HepG2 (cell line): ENCODE data around the gene DPP6. TPM values are rescaled to one million over a fixed set of nuclear protein-coding genes. Genes with fewer than 3 reads are reported as not detected.
A peak's percentile ranks its signal among the peaks of the same experiment; 100 is the strongest.

Experiments
- MXD4 ChIP-seq: IDR thresholded peaks from 2 replicates; pipeline ENCODE4 v1.6.1; 2016; ENCODE audit warnings: mild to moderate bottlenecking, missing biosample characterization, missing genetic modification reagents
- MYC ChIP-seq: sonication (generic); formaldehyde crosslinking; IDR thresholded peaks from 2 replicates; pipeline ENCODE4 v1.9.0; 2021; ENCODE audit warnings: missing genetic modification reagents, borderline replicate concordance
- RBFOX2 ChIP-seq: fragments of 200-400 bp; formaldehyde crosslinking; IDR thresholded peaks from 2 replicates; pipeline ENCODE4 v1.6.1; 2017; ENCODE audit warnings: low read depth, mild to moderate bottlenecking, low read length
- TCF12 ChIP-seq, 2 experiments: fragments of 450-650 bp in 1 of 2; sonication (generic) in 1 of 2; formaldehyde crosslinking in 1 of 2; IDR thresholded peaks; 2 replicates each; pipeline versions ENCODE4 v1.6.1 to v1.8.0; 2017 to 2022; ENCODE audit warnings: antibody characterized with exemption in 1 of 2, mild to moderate bottlenecking in 1 of 2, missing genetic modification reagents in 1 of 2, moderate library complexity in 1 of 2
- ZNF354B ChIP-seq: sonication (generic); formaldehyde crosslinking; IDR thresholded peaks from 2 replicates; pipeline ENCODE4 v1.8.0; 2022; ENCODE audit warnings: mild to moderate bottlenecking, missing genetic modification reagents
- ZNF572 ChIP-seq: sonication (generic); formaldehyde crosslinking; IDR thresholded peaks from 2 replicates; pipeline ENCODE4 v1.5.1; 2020; ENCODE audit warnings: mild to moderate bottlenecking, missing genetic modification reagents
- ZNF672 ChIP-seq: sonication (generic); formaldehyde crosslinking; IDR thresholded peaks from 2 replicates; pipeline ENCODE4 v1.8.1; 2022; ENCODE audit warnings: missing genetic modification reagents
- ZNF720 ChIP-seq: sonication (generic); formaldehyde crosslinking; IDR thresholded peaks from 2 replicates; pipeline ENCODE4 v1.4.0; 2020; ENCODE audit warnings: missing genetic modification reagents
- polyA plus RNA-seq, 8 experiments: library from polyadenylated mRNA; depleted of rRNA in 3 of 8; stranded (reverse) in 7 of 8; unstranded in 1 of 8; fragments of >200 nt; fragmentation: Illumina TruSeq in 4 of 8; extraction: Trizol in 4 of 8; gene quantifications; 2 replicates each; pipeline versions ENCODE4 v1.2.1 to v1.2.3, GENCODE V29; 2011 to 2016; ENCODE audit warnings: low read depth in 4 of 8, missing spikeins in 1 of 8, mixed read lengths in 1 of 8; ENCODE audit not compliant: insufficient read depth in 1 of 8
- total RNA-seq, 5 experiments: library from RNA; depleted of rRNA; stranded (reverse); fragments of >200 nt; fragmentation: Illumina TruSeq; extraction: Trizol; gene quantifications; 2 replicates each; pipeline ENCODE4 v1.2.3, GENCODE V29; 2016; ENCODE audit warnings: low read depth in 1 of 5
- TF ChIP-seq, protein P1 (sequence below): sonication (generic); formaldehyde crosslinking; IDR thresholded peaks from 2 replicates; pipeline ENCODE4 v1.8.1; 2023; ENCODE audit warnings: mild to moderate bottlenecking, moderate library complexity, missing genetic modification reagents
- TF ChIP-seq, protein P2 (sequence below): sonication (generic); formaldehyde crosslinking; IDR thresholded peaks from 2 replicates; pipeline ENCODE4 v1.4.0; 2020; ENCODE audit warnings: missing genetic modification reagents, borderline replicate concordance
- TF ChIP-seq, protein P3 (sequence below): sonication (generic); formaldehyde crosslinking; IDR thresholded peaks from 2 replicates; pipeline ENCODE4 v1.9.0; 2021; ENCODE audit warnings: missing genetic modification reagents, borderline replicate concordance
- TF ChIP-seq, protein P4 (sequence below): sonication (generic); formaldehyde crosslinking; IDR thresholded peaks from 2 replicates; pipeline ENCODE4 v1.4.0; 2020; ENCODE audit warnings: missing genetic modification reagents
- TF ChIP-seq, protein P5 (sequence below): sonication (generic); formaldehyde crosslinking; IDR thresholded peaks from 2 replicates; pipeline ENCODE4 v1.5.1; 2020; ENCODE audit warnings: mild to moderate bottlenecking, moderate library complexity, missing genetic modification reagents
- TF ChIP-seq, protein P6 (sequence below): sonication (generic); formaldehyde crosslinking; IDR thresholded peaks from 2 replicates; pipeline ENCODE4 v1.4.0; 2020; ENCODE audit warnings: low read depth, missing genetic modification reagents

Gene DPP6
- total and polyA plus RNA-seq, 2 of the 13 experiments (the other 11 are each of a cell fraction or from before 2014, with no cell fraction given), result not detected

DNA sequence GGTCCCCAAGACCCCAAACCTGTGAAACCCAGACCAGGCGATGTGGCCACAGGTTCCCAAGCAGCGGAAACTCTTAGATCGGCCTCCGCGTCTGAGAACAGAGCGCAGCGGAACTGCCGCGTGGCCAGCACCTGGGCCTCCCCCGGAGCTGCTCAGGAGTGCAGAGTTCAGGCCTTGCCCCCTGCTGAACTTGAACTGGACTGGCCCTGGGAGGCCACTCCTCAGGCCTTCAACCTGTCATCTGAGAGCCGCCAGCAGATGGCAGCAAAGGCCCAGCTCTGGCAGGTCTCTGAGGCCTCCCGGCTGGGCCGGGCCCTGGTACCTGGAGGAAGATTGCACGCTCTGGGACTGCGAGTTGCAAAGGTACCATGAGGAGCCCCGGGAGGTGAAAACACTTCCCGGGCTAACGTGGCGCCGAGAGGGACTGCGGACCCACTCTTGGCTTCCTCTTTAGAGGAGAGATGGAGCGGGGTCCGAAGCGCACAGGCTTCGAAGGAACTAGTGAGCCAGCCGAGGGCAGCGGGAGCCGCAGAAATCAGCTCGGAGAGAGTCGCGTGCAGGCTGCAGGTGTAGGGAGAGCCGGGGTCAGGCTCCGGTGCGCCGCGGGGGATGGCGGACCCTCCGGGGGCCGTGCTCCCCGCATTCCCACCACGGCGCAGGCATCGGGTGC, 861.6 kb downstream of the DPP6 start (continued):
- TF ChIP-seq, protein P1, sequence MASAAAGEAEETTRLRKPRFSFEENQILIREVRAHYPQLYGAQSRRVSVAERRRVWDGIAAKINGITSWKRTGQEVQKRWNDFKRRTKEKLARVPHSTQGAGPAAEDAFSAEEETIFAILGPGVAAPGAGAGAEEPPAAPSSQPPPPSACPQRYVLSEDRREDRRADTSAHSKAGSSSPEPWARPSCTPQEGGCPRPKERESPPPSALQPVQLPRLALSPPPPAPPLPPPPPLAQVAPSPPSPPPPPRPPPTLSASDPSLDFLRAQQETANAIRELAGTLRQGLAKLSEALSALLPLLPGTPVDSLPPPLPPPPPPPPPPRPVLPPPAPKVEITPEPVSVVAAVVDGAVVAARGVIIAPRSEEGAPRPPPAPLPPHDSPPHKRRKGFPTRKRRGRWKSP (CRISPR knock-in tag), result peak; percentile 69; the same call in 1 of the 2 replicates
- TF ChIP-seq MYC (CRISPR knock-in tag), result peak; percentile 93
- TF ChIP-seq, protein P2, sequence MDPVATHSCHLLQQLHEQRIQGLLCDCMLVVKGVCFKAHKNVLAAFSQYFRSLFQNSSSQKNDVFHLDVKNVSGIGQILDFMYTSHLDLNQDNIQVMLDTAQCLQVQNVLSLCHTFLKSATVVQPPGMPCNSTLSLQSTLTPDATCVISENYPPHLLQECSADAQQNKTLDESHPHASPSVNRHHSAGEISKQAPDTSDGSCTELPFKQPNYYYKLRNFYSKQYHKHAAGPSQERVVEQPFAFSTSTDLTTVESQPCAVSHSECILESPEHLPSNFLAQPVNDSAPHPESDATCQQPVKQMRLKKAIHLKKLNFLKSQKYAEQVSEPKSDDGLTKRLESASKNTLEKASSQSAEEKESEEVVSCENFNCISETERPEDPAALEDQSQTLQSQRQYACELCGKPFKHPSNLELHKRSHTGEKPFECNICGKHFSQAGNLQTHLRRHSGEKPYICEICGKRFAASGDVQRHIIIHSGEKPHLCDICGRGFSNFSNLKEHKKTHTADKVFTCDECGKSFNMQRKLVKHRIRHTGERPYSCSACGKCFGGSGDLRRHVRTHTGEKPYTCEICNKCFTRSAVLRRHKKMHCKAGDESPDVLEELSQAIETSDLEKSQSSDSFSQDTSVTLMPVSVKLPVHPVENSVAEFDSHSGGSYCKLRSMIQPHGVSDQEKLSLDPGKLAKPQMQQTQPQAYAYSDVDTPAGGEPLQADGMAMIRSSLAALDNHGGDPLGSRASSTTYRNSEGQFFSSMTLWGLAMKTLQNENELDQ (CRISPR knock-in tag), result no peak
- TF ChIP-seq MXD4, result peak; percentile 80
- no peak for TF ChIP-seq ZNF672 (CRISPR knock-in tag)
- no peak for TF ChIP-seq ZNF572 (CRISPR knock-in tag)
- TF ChIP-seq, protein P3, sequence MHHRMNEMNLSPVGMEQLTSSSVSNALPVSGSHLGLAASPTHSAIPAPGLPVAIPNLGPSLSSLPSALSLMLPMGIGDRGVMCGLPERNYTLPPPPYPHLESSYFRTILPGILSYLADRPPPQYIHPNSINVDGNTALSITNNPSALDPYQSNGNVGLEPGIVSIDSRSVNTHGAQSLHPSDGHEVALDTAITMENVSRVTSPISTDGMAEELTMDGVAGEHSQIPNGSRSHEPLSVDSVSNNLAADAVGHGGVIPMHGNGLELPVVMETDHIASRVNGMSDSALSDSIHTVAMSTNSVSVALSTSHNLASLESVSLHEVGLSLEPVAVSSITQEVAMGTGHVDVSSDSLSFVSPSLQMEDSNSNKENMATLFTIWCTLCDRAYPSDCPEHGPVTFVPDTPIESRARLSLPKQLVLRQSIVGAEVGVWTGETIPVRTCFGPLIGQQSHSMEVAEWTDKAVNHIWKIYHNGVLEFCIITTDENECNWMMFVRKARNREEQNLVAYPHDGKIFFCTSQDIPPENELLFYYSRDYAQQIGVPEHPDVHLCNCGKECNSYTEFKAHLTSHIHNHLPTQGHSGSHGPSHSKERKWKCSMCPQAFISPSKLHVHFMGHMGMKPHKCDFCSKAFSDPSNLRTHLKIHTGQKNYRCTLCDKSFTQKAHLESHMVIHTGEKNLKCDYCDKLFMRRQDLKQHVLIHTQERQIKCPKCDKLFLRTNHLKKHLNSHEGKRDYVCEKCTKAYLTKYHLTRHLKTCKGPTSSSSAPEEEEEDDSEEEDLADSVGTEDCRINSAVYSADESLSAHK (CRISPR knock-in tag), result no peak
- no peak for TF ChIP-seq RBFOX2
- no peak for TF ChIP-seq TCF12 (IDR thresholded peaks at IDR 0.05)
- peak; percentile 81 for TF ChIP-seq TCF12 (CRISPR knock-in tag; IDR thresholded peaks at IDR 0.05)
- TF ChIP-seq, protein P4, sequence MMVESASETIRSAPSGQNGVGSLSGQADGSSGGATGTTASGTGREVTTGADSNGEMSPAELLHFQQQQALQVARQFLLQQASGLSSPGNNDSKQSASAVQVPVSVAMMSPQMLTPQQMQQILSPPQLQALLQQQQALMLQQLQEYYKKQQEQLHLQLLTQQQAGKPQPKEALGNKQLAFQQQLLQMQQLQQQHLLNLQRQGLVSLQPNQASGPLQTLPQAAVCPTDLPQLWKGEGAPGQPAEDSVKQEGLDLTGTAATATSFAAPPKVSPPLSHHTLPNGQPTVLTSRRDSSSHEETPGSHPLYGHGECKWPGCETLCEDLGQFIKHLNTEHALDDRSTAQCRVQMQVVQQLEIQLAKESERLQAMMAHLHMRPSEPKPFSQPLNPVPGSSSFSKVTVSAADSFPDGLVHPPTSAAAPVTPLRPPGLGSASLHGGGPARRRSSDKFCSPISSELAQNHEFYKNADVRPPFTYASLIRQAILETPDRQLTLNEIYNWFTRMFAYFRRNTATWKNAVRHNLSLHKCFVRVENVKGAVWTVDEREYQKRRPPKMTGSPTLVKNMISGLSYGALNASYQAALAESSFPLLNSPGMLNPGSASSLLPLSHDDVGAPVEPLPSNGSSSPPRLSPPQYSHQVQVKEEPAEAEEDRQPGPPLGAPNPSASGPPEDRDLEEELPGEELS (CRISPR knock-in tag), result no peak
- TF ChIP-seq, protein P5, sequence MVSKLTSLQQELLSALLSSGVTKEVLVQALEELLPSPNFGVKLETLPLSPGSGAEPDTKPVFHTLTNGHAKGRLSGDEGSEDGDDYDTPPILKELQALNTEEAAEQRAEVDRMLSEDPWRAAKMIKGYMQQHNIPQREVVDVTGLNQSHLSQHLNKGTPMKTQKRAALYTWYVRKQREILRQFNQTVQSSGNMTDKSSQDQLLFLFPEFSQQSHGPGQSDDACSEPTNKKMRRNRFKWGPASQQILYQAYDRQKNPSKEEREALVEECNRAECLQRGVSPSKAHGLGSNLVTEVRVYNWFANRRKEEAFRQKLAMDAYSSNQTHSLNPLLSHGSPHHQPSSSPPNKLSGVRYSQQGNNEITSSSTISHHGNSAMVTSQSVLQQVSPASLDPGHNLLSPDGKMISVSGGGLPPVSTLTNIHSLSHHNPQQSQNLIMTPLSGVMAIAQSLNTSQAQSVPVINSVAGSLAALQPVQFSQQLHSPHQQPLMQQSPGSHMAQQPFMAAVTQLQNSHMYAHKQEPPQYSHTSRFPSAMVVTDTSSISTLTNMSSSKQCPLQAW (CRISPR knock-in tag), result peak; percentile 80
- TF ChIP-seq, protein P6, sequence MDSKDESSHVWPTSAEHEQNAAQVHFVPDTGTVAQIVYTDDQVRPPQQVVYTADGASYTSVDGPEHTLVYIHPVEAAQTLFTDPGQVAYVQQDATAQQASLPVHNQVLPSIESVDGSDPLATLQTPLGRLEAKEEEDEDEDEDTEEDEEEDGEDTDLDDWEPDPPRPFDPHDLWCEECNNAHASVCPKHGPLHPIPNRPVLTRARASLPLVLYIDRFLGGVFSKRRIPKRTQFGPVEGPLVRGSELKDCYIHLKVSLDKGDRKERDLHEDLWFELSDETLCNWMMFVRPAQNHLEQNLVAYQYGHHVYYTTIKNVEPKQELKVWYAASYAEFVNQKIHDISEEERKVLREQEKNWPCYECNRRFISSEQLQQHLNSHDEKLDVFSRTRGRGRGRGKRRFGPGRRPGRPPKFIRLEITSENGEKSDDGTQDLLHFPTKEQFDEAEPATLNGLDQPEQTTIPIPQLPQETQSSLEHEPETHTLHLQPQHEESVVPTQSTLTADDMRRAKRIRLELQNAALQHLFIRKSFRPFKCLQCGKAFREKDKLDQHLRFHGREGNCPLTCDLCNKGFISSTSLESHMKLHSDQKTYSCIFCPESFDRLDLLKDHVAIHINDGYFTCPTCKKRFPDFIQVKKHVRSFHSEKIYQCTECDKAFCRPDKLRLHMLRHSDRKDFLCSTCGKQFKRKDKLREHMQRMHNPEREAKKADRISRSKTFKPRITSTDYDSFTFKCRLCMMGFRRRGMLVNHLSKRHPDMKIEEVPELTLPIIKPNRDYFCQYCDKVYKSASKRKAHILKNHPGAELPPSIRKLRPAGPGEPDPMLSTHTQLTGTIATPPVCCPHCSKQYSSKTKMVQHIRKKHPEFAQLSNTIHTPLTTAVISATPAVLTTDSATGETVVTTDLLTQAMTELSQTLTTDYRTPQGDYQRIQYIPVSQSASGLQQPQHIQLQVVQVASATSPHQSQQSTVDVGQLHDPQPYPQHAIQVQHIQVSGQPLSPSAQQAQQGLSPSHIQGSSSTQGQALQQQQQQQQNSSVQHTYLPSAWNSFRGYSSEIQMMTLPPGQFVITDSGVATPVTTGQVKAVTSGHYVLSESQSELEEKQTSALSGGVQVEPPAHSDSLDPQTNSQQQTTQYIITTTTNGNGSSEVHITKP, result peak; percentile 87
- no peak for TF ChIP-seq ZNF720
- TF ChIP-seq ZNF354B, result no peak
